HEK293T (cell line): ENCODE measurements around the gene NDUFA13.

Experiments used
- CTCF ChIA-PET: fragments of 350-600 bp; formaldehyde crosslinking; extraction: SDS; loops from one replicate; lab custom pipeline; 2021; ENCODE audit warnings: antibody characterized with exemption, inconsistent platforms; lab: Yijun Ruan, JAX
- POLR2A ChIA-PET: fragments of 350-600 bp; formaldehyde crosslinking; extraction: SDS; loops from one replicate; lab custom pipeline; 2020; ENCODE audit warnings: antibody characterized with exemption, inconsistent platforms; lab: Yijun Ruan, JAX
- DNase-seq: peaks from one replicate; pipeline ENCODE4 v3.0.0; 2012; ENCODE audit warnings: mixed read lengths; ENCODE audit errors: extremely low spot score
- ARNT ChIP-seq: fragments of 450-650 bp; IDR thresholded peaks from 2 replicates; pipeline ENCODE4 v1.6.1; 2017; ENCODE audit warnings: mild to moderate bottlenecking
- BHLHE40 ChIP-seq: fragments of 450-650 bp; IDR thresholded peaks from 2 replicates; pipeline ENCODE4 v1.6.1; 2016; ENCODE audit warnings: mild to moderate bottlenecking, moderate library complexity, borderline replicate concordance
- CTBP1 ChIP-seq: fragments of 450-650 bp; IDR thresholded peaks from 2 replicates; pipeline ENCODE4 v1.6.1; 2016; ENCODE audit warnings: borderline replicate concordance
- ELF4 ChIP-seq: fragments of 450-650 bp; IDR thresholded peaks from 2 replicates; pipeline ENCODE4 v1.6.1; 2017; ENCODE audit warnings: antibody characterized with exemption
- FOXA1 ChIP-seq: fragments of 450-650 bp; IDR thresholded peaks from 2 replicates; pipeline ENCODE4 v1.6.1; 2016; ENCODE audit warnings: mild to moderate bottlenecking
- FOXK2 ChIP-seq: fragments of 450-650 bp; IDR thresholded peaks from 2 replicates; pipeline ENCODE4 v1.6.1; 2016; ENCODE audit warnings: mild to moderate bottlenecking
- FOXM1 ChIP-seq: fragments of 450-650 bp; IDR thresholded peaks from 2 replicates; pipeline ENCODE4 v1.6.1; 2017; ENCODE audit warnings: mild to moderate bottlenecking, borderline replicate concordance
- HDGF ChIP-seq: fragments of 450-650 bp; IDR thresholded peaks from 2 replicates; pipeline ENCODE4 v1.6.1; 2017; ENCODE audit warnings: antibody characterized with exemption, borderline replicate concordance
- L3MBTL2 ChIP-seq: fragments of 450-650 bp; conservative IDR thresholded peaks from 2 replicates; pipeline ENCODE4 v1.6.1; 2016; ENCODE audit warnings: mild to moderate bottlenecking
- LEF1 ChIP-seq: fragments of 450-650 bp; IDR thresholded peaks from 2 replicates; pipeline ENCODE4 v1.6.1; 2017; ENCODE audit warnings: mild to moderate bottlenecking, borderline replicate concordance
- NFRKB ChIP-seq: fragments of 450-650 bp; IDR thresholded peaks from 2 replicates; pipeline ENCODE4 v1.6.1; 2016; ENCODE audit warnings: mild to moderate bottlenecking, moderate library complexity
- SP1 ChIP-seq: fragments of 450-650 bp; IDR thresholded peaks from 2 replicates; pipeline ENCODE4 v1.6.1; 2017
- SUZ12 ChIP-seq: fragments of 450-650 bp; IDR thresholded peaks from 2 replicates; pipeline ENCODE4 v1.6.1; 2016; ENCODE audit warnings: mild to moderate bottlenecking
- TARDBP ChIP-seq: fragments of 450-650 bp; IDR thresholded peaks from 2 replicates; pipeline ENCODE4 v1.6.1; 2016
- ZNF384 ChIP-seq: fragments of 450-650 bp; IDR thresholded peaks from 2 replicates; pipeline ENCODE4 v1.6.1; 2016
- TF ChIP-seq, protein P1 (sequence below): fragments of 450-650 bp; IDR thresholded peaks from 2 replicates; pipeline ENCODE4 v1.6.1; 2016

The NDUFA13 gene

DNA sequence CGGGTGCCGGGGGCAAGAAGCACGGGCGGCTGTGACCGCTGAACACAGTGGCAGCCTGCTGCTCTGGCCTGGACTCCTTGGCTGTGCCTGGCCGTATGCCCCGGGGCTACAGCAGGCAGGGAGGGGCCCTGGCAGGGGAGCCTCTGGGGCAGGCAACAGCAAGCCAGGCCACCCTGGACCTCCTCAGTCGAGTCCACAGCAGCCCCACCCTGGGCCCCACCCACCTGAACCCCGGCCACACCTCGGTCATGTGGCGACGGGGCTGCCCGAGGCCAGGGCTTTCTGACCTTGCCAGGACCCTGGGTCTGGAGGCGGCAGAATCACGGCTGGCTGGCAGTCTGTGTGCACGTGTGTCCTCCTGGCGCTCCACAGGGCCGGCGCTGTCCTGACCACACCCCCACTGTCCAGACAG, 30.7 kb downstream of the NDUFA13 start:
- CTCF ChIA-PET: no interaction called here
- DNase-seq: no peak
- POLR2A ChIA-PET: interaction anchor here (1.2 kb wide), 1 partner anchor 230 kb away, joined by 3 read pairs; no protein-coding TSS in a partner anchor
- TF ChIP-seq HDGF (no peak), FOXK2 (no peak), SUZ12 (no peak), BHLHE40 (no peak), ZNF384 (no peak), CTBP1 (no peak), ELF4 (no peak), FOXA1 (no peak), ARNT (no peak), NFRKB (no peak), FOXM1 (no peak), SP1 (no peak), LEF1 (no peak)

DNA sequence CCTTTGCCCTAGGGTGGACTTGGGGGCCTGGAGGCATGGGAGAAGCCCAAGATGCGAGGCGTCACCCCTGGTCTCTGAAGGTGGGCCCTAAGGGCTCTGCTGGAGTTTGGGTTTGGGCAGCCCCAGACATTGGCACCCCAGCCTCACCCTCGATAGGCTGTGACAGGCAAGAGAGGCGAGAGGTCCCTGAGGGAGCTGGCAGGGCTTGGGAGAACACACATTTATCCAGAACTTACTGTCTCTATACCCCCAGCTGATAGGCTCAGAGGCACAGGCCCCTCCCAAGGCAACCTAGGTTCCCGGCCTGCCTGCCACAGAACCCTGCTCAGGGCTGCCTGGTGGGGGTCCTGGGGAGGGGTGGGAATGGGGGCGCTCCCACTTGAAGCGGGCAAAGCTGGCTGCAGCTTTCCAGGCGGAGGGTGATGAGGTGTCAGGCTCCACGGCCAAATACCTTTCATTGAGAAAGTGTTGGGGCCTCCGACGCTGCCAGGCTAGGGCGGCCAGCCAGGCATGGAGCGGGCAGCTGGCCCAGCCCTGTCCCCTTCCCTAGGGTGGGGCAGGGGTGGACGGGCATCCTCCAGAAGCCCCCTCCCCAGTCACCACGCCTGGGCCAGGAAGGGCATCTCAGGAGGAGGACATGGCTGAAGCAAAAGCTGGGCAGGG, 31.8 kb downstream of the NDUFA13 start:
- no peak for DNase-seq
- TF ChIP-seq CTBP1 (no peak), FOXK2 (no peak), ZNF384 (no peak), LEF1 (no peak), SUZ12 (no peak), L3MBTL2 (no peak), TARDBP (no peak), SP1 (no peak), NFRKB (no peak), HDGF (no peak), ELF4 (no peak), BHLHE40 (no peak), FOXM1 (no peak), FOXA1 (no peak), ARNT (no peak)
- TF ChIP-seq, protein P1, sequence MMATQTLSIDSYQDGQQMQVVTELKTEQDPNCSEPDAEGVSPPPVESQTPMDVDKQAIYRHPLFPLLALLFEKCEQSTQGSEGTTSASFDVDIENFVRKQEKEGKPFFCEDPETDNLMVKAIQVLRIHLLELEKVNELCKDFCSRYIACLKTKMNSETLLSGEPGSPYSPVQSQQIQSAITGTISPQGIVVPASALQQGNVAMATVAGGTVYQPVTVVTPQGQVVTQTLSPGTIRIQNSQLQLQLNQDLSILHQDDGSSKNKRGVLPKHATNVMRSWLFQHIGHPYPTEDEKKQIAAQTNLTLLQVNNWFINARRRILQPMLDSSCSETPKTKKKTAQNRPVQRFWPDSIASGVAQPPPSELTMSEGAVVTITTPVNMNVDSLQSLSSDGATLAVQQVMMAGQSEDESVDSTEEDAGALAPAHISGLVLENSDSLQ: no peak
- ChIA-PET POLR2A (interaction anchor here (1.2 kb wide), 1 partner anchor 229 kb away, joined by 3 read pairs; no protein-coding TSS in a partner anchor), CTCF (no interaction called here)

DNA sequence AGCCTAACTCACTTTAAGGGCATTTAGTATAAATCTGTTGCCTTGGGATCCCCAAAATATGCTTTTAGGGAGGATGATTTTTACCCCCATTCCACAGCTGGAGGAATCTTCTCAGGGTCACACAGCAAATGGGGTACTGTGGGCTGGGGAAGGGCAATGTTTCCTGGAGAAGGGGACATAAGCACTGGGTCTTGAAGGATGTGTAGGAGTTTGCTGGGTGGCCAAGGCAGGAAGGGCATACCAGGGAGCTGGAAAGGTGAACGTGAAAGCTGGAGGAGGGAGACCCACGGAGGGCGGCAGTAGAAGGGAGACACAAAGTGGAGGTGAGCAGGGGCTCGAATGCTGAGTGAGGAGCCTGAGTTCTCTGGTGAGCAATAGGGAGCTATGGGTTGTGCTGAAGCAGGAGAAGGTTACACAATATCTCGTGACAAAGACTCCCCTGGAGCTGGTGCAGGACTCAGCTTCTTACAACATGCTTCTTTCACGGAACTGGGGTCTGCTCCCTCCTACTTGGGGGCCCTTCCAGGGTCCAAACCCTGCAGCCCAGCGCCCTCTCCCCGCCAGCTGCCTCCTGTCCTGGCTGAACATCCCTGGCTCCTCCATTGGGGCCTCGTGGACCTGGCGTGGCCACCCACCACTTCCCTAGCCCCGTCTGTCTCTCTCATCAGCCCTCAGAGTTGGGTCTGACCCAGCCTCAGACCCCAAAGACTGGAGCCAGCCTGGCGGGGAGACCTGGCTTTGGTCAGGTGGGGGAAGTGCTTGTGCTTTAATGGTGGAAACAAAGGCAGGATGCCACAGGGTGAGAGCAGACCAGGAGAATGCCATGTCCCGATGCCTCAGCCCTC, 33.1 kb downstream of the NDUFA13 start:
- POLR2A ChIA-PET: no interaction called here
- CTCF ChIA-PET: no interaction called here
- TF ChIP-seq FOXA1 (no peak), LEF1 (no peak), FOXM1 (no peak), ELF4 (no peak), NFRKB (no peak), BHLHE40 (no peak), L3MBTL2 (no peak), CTBP1 (no peak), TARDBP (no peak), ZNF384 (no peak), ARNT (no peak), SUZ12 (no peak), HDGF (no peak), SP1 (no peak), FOXK2 (no peak)
- TF ChIP-seq, protein P1: no peak
- no peak for DNase-seq

DNA sequence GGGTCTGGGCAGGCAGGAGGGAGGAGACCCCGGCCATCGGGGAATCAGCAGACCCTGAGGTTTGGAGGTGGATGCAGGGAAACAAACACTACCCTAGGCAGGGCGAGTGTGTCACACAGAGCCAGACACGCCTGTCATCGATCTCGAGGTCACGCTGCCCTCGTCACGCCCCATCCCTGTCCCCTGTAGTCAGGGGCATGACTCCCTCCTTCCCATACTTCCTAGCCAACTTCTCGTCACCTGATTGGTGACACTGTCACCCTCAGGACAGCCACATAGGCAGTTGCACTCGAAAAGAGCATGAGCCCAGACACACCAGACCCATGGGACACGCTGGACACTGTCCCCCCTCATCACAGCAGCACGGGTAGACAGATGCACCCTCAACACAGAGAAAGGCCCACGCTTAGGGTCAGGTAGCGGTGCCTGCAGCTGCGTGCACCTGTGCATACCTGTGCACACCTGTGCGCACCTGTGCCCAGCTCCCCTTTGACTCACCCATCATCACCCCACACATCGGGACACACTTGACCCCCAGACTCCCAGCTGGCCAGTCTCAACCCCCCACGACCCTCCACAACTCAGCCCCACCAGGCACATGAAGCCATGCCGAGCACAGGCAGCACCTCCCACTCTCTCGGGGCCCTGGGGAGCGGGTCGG, 33.9 kb downstream of the NDUFA13 start:
- ChIA-PET CTCF (interaction anchor here (0.9 to 5.1 kb wide), 2 partner anchors 15 to 18 kb away, joined by 3 to 40 read pairs; no protein-coding TSS in a partner anchor), POLR2A (no interaction called here)
- no peak for DNase-seq
- TF ChIP-seq, protein P1: no peak
- no peak for TF ChIP-seq SUZ12

DNA sequence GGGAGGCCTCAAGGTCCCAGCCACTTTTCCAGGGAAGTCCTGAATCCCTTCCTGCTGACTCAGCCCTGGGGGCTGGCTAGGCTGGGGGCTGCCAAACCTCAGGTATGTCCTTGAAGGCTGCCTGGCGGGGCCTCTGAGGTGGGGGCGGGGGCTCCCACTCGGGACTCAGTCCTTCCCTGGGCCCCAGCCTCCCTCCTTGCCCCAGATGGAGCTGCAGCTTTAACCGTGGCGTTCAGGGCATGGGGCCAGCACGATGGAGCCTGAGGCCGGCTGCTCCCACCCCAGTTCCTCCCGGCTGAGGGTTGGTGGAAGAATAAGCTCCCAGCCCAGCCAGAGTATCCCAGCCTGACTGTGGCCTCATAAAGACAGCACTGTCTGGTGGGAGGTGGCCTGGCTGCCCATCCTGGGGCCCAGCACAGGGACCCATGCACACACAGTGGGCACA, 34.5 kb downstream of the NDUFA13 start:
- CTCF ChIA-PET: interaction anchor here (0.9 to 5.1 kb wide), 2 partner anchors 15 to 18 kb away, joined by 3 to 40 read pairs; no protein-coding TSS in a partner anchor
- TF ChIP-seq ZNF384 (no peak), ARNT (no peak), LEF1 (no peak), CTBP1 (no peak), ELF4 (no peak), HDGF (no peak), TARDBP (no peak), FOXM1 (no peak), SUZ12 (no peak), FOXA1 (no peak), FOXK2 (no peak), NFRKB (no peak), SP1 (no peak), BHLHE40 (no peak)
- TF ChIP-seq, protein P1: no peak
- DNase-seq: no peak
- POLR2A ChIA-PET: no interaction called here
